GM12878 (cell line): ENCODE data around the gene ZNF547.

Source experiments
- BACH1 ChIP-seq: fragments of 450-650 bp; IDR thresholded peaks from 2 replicates; pipeline ENCODE4 v1.6.1; 2017; ENCODE audit warnings: mild to moderate bottlenecking, borderline replicate concordance
- CEBPB ChIP-seq, 2 experiments: fragments of 150-350 bp in 1 of 2; IDR thresholded peaks; 2 replicates each; pipeline ENCODE4 v1.6.1; 2012 to 2014; ENCODE audit warnings: low read depth in 2 of 2, low read length in 2 of 2, borderline replicate concordance in 1 of 2, inconsistent platforms in 1 of 2
- EZH2 ChIP-seq: IDR thresholded peaks from 2 replicates; pipeline ENCODE4 v1.6.1; 2012; ENCODE audit warnings: low read depth, mild to moderate bottlenecking, control low read depth, inconsistent platforms, low read length, borderline replicate concordance; ENCODE audit not compliant: control insufficient read depth
- GABPA ChIP-seq: IDR thresholded peaks from 2 replicates; pipeline ENCODE4 v1.6.1; 2014; ENCODE audit warnings: antibody characterized with exemption, low read depth, mild to moderate bottlenecking, inconsistent platforms
- NFYA ChIP-seq: IDR thresholded peaks from 2 replicates; pipeline ENCODE4 v1.6.1; 2011; ENCODE audit warnings: low read depth, mild to moderate bottlenecking, low read length, improper control_type of control experiment, borderline replicate concordance
- POLR2A ChIP-seq: IDR thresholded peaks from 2 replicates; pipeline ENCODE4 v1.6.1; 2011; ENCODE audit warnings: low read depth, mild to moderate bottlenecking, low read length
- SMAD5 ChIP-seq: IDR thresholded peaks from 2 replicates; pipeline ENCODE4 v1.6.1; 2016; ENCODE audit warnings: antibody characterized with exemption, low read depth
- SPI1 ChIP-seq: IDR thresholded peaks from 2 replicates; pipeline ENCODE4 v1.6.1; 2011; ENCODE audit warnings: low read depth, mild to moderate bottlenecking, low read length, moderate library complexity, borderline replicate concordance; ENCODE audit not compliant: insufficient read depth
- TCF7 ChIP-seq: IDR thresholded peaks from 2 replicates; pipeline ENCODE4 v1.6.1; 2014; ENCODE audit warnings: antibody characterized with exemption, borderline replicate concordance
- YY1 ChIP-seq: IDR thresholded peaks from 2 replicates; pipeline ENCODE4 v1.6.1; 2011; ENCODE audit warnings: low read depth, mild to moderate bottlenecking, low read length
- ZBTB33 ChIP-seq: fragments of 450-650 bp; IDR thresholded peaks from 2 replicates; pipeline ENCODE4 v1.6.1; 2017; ENCODE audit warnings: mild to moderate bottlenecking
- ZNF274 ChIP-seq: IDR thresholded peaks from one replicate; pipeline ENCODE4 v1.8.0; 2011; ENCODE audit not compliant: insufficient read length, insufficient read depth
- ZZZ3 ChIP-seq: IDR thresholded peaks from 2 replicates; pipeline ENCODE4 v1.6.1; 2011; ENCODE audit warnings: low read depth; ENCODE audit not compliant: control insufficient read depth, insufficient read length
- TF ChIP-seq, protein P1 (sequence below), 3 experiments: IDR thresholded peaks in 2 of 3; conservative IDR thresholded peaks in 1 of 3; 2 replicates each; pipeline ENCODE4 v1.5.1; 2011; ENCODE audit warnings: low read depth in 3 of 3, low read length in 3 of 3, mild to moderate bottlenecking in 3 of 3, control low read depth in 2 of 3, moderate library complexity in 2 of 3, inconsistent platforms in 1 of 3, mixed read lengths in 1 of 3; ENCODE audit not compliant: control insufficient read depth in 2 of 3, insufficient read depth in 1 of 3; ENCODE audit errors: extremely low read depth in 1 of 3

GRCh38 chr19:57359300-57359699 lies 4.1 kb upstream of the ZNF547 start:
- TF ChIP-seq SPI1 (no peak), ZBTB33 (no peak), ZZZ3 (no peak), SMAD5 (no peak), EZH2 (no peak), POLR2A (no peak), NFYA (no peak), CEBPB (IDR thresholded peaks at IDR 0.05; ENCODE audit: borderline replicate concordance in 1 of 2, low read depth in 2 of 2, low read length in 2 of 2) (no peak), TCF7 (no peak), ZNF274 (no peak), YY1 (no peak), BACH1 (no peak), GABPA (no peak)
- TF ChIP-seq, protein P1, sequence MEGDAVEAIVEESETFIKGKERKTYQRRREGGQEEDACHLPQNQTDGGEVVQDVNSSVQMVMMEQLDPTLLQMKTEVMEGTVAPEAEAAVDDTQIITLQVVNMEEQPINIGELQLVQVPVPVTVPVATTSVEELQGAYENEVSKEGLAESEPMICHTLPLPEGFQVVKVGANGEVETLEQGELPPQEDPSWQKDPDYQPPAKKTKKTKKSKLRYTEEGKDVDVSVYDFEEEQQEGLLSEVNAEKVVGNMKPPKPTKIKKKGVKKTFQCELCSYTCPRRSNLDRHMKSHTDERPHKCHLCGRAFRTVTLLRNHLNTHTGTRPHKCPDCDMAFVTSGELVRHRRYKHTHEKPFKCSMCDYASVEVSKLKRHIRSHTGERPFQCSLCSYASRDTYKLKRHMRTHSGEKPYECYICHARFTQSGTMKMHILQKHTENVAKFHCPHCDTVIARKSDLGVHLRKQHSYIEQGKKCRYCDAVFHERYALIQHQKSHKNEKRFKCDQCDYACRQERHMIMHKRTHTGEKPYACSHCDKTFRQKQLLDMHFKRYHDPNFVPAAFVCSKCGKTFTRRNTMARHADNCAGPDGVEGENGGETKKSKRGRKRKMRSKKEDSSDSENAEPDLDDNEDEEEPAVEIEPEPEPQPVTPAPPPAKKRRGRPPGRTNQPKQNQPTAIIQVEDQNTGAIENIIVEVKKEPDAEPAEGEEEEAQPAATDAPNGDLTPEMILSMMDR (IDR thresholded peaks at IDR 0.05 in 2 of 3, conservative IDR thresholded peaks at IDR 0.05 in 1 of 3; ENCODE audit: control insufficient read depth in 2 of 3, extremely low read depth in 1 of 3, insufficient read depth in 1 of 3, low read depth in 3 of 3, low read length in 3 of 3) = no peak
